H9 (cell line): ENCODE results near the gene RHOA. TPM values are rescaled to one million over a fixed set of nuclear protein-coding genes. Genes with fewer than 3 reads are reported as not detected.
"Not testable (repeated sequence)": the region's sequence is repeated elsewhere in the genome, so short reads cannot be mapped to it uniquely, and the experiment has no call there.

Experiments used
- DNase-seq: peaks from one replicate; pipeline ENCODE4 v3.0.0-alpha.2; 2017
- H2AFZ ChIP-seq: one replicate; pipeline ENCODE4 v1.6.1; 2013; ENCODE audit warnings: mild to moderate bottlenecking, low read length, control low read depth, moderate library complexity
- H2AK5ac ChIP-seq: 2 replicates; pipeline ENCODE4 v1.6.1; 2013; ENCODE audit warnings: low read length, control low read depth, mixed read lengths; ENCODE audit not compliant: insufficient read length
- H2BK120ac ChIP-seq: one replicate; pipeline ENCODE4 v1.6.1; 2013; ENCODE audit warnings: low read depth, mild to moderate bottlenecking, low read length, control low read depth, inconsistent platforms; ENCODE audit not compliant: poor library complexity, severe bottlenecking
- H2BK12ac ChIP-seq: 2 replicates; pipeline ENCODE4 v1.6.1; 2013; ENCODE audit warnings: low read length, control low read depth, mixed read lengths, low read depth; ENCODE audit not compliant: insufficient read length
- H2BK15ac ChIP-seq: 2 replicates; pipeline ENCODE4 v1.6.1; 2013; ENCODE audit warnings: low read depth, low read length, control low read depth
- H2BK20ac ChIP-seq: one replicate; pipeline ENCODE4 v1.6.1; 2013; ENCODE audit warnings: low read depth, mild to moderate bottlenecking, low read length, control low read depth, inconsistent platforms; ENCODE audit not compliant: poor library complexity, severe bottlenecking
- H2BK5ac ChIP-seq: 2 replicates; pipeline ENCODE4 v1.6.1; 2013; ENCODE audit warnings: low read length, control low read depth, mixed read lengths; ENCODE audit not compliant: insufficient read length
- H3K14ac ChIP-seq: 2 replicates; pipeline ENCODE4 v1.6.1; 2013; ENCODE audit warnings: low read length, control low read depth; ENCODE audit not compliant: insufficient read depth
- H3K18ac ChIP-seq: 2 replicates; pipeline ENCODE4 v1.6.1; 2013; ENCODE audit warnings: low read depth, mild to moderate bottlenecking, mixed read lengths, low read length, control low read depth; ENCODE audit not compliant: insufficient read length
- H3K23ac ChIP-seq: 2 replicates; pipeline ENCODE4 v1.6.1; 2013; ENCODE audit warnings: low read length, control low read depth, mixed read lengths, low read depth; ENCODE audit not compliant: insufficient read length
- H3K23me2 ChIP-seq: 2 replicates; pipeline ENCODE4 v1.6.1; 2013; ENCODE audit warnings: low read depth, mild to moderate bottlenecking, mixed read lengths, low read length, control low read depth; ENCODE audit not compliant: insufficient read length, poor library complexity, severe bottlenecking
- H3K27ac ChIP-seq: 2 replicates; pipeline ENCODE4 v1.5.1; 2013; ENCODE audit warnings: low read length, control low read depth, mixed read lengths, low read depth; ENCODE audit not compliant: insufficient read length
- H3K27me3 ChIP-seq: 2 replicates; pipeline ENCODE4 v1.6.1; 2013; ENCODE audit warnings: low read length, control low read depth, inconsistent platforms; ENCODE audit not compliant: insufficient read depth
- H3K4ac ChIP-seq: 2 replicates; pipeline ENCODE4 v1.6.1; 2013; ENCODE audit warnings: low read depth, mild to moderate bottlenecking, control low read depth, inconsistent platforms, low read length, moderate library complexity
- H3K4me1 ChIP-seq: 2 replicates; pipeline ENCODE4 v1.6.1; 2013; ENCODE audit warnings: low read length, control low read depth, inconsistent platforms; ENCODE audit not compliant: insufficient read depth
- H3K4me2 ChIP-seq: 2 replicates; pipeline ENCODE4 v1.6.1; 2013; ENCODE audit warnings: low read length, control low read depth, mixed read lengths; ENCODE audit not compliant: insufficient read length, insufficient read depth
- H3K56ac ChIP-seq: 2 replicates; pipeline ENCODE4 v1.6.1; 2013; ENCODE audit warnings: low read depth, mild to moderate bottlenecking, mixed read lengths, low read length, control low read depth; ENCODE audit not compliant: insufficient read length
- H3K79me1 ChIP-seq: 2 replicates; pipeline ENCODE4 v1.6.1; 2013; ENCODE audit warnings: low read depth, mild to moderate bottlenecking, moderate library complexity, low read length, control low read depth, inconsistent platforms; ENCODE audit not compliant: insufficient read depth, poor library complexity, severe bottlenecking
- H3K79me2 ChIP-seq: 2 replicates; pipeline ENCODE4 v1.6.1; 2013; ENCODE audit warnings: low read length, control low read depth, inconsistent platforms; ENCODE audit not compliant: insufficient read depth
- H3K9ac ChIP-seq: 2 replicates; pipeline ENCODE4 v1.6.1; 2013; ENCODE audit warnings: low read length, control low read depth, mixed read lengths; ENCODE audit not compliant: insufficient read length; ENCODE audit errors: extremely low read depth
- H3K9me3 ChIP-seq: one replicate; pipeline ENCODE4 v1.6.1; 2013; ENCODE audit warnings: low read depth, low read length, inconsistent platforms; ENCODE audit not compliant: control insufficient read depth
- H3T11ph ChIP-seq: one replicate; pipeline ENCODE4 v1.6.1; 2013; ENCODE audit warnings: mild to moderate bottlenecking, low read length, control low read depth, inconsistent platforms
- H4K20me1 ChIP-seq: one replicate; pipeline ENCODE4 v1.6.1; 2013; ENCODE audit not compliant: control insufficient read depth, insufficient read length, insufficient read depth
- H4K5ac ChIP-seq: 2 replicates; pipeline ENCODE4 v1.6.1; 2013; ENCODE audit warnings: low read depth, mild to moderate bottlenecking, mixed read lengths, low read length, control low read depth; ENCODE audit not compliant: insufficient read length
- H4K8ac ChIP-seq: replicated peaks from 2 replicates; pipeline ENCODE4 v1.6.1; 2013; ENCODE audit warnings: low read length, control low read depth, mixed read lengths, low read depth; ENCODE audit not compliant: insufficient read length
- H4K91ac ChIP-seq: 2 replicates; pipeline ENCODE4 v1.6.1; 2013; ENCODE audit warnings: low read depth, mild to moderate bottlenecking, moderate library complexity, mixed read lengths, low read length, control low read depth; ENCODE audit not compliant: insufficient read length
- H3K27ac Mint-ChIP-seq, 3 experiments: 2 replicates in 2 of 3; 3 replicates in 1 of 3; pipeline ENCODE4 v1.8.0; 2020 to 2021; ENCODE audit warnings: mixed read lengths in 3 of 3, mild to moderate bottlenecking in 1 of 3, moderate library complexity in 1 of 3
- H3K27me3 Mint-ChIP-seq: 2 replicates; pipeline ENCODE4 v1.8.0; 2021; ENCODE audit warnings: low read depth, mild to moderate bottlenecking, moderate library complexity, mixed read lengths
- H3K36me3 Mint-ChIP-seq, 3 experiments: 2 replicates in 2 of 3; 3 replicates in 1 of 3; pipeline ENCODE4 v1.8.0; 2020 to 2021; ENCODE audit warnings: low read depth in 3 of 3, mixed read lengths in 3 of 3; ENCODE audit not compliant: insufficient read depth in 1 of 3
- H3K4me1 Mint-ChIP-seq, 2 experiments: 2 replicates each; pipeline ENCODE4 v1.8.0; 2020; ENCODE audit warnings: mixed read lengths in 2 of 2
- H3K4me3 Mint-ChIP-seq, 2 experiments: 2 replicates in 1 of 2; 3 replicates in 1 of 2; pipeline ENCODE4 v1.8.0; 2020 to 2021; ENCODE audit warnings: mild to moderate bottlenecking in 2 of 2, mixed read lengths in 2 of 2, moderate library complexity in 1 of 2
- H3K9me3 Mint-ChIP-seq, 2 experiments: 2 replicates in 1 of 2; 3 replicates in 1 of 2; pipeline ENCODE4 v1.8.0; 2020; ENCODE audit warnings: mild to moderate bottlenecking in 2 of 2, mixed read lengths in 2 of 2, moderate library complexity in 1 of 2
- CTCF ChIP-seq: fragments of 200-600 bp; sonication (generic); conservative IDR thresholded peaks from 3 replicates; pipeline ENCODE4 v1.8.0; 2021; ENCODE audit warnings: antibody characterized with exemption, mild to moderate bottlenecking
- WGBS: extraction: QIAGEN DNeasy Blood & Tissue Kit; methylation state at CpG from one replicate; pipeline ENCODE4 v1.1.7; 2013; ENCODE audit warnings: missing lambda C conversion rate, low lambda C conversion rate, mixed read lengths; ENCODE audit not compliant: insufficient read length; ENCODE audit errors: extremely low coverage; 5-methylcytosine and 5-hydroxymethylcytosine counted together
- total RNA-seq: library from RNA; stranded (reverse); gene quantifications from 2 replicates; pipeline ENCODE4 v1.2.1, GENCODE V29; 2021

RHOA gene
- total RNA-seq, 1 experiment from 2014 or later, result 403 TPM

GRCh38 chr3:49397470-49397869, 14.3 kb downstream of the RHOA start:
- Histone ChIP-seq H2BK120ac (no peak overlapping the region), H3T11ph (no peak overlapping the region), H3K9ac (no peak overlapping the region), H3K18ac (no peak overlapping the region), H2AFZ (no peak overlapping the region), H4K91ac (no peak overlapping the region), H2BK12ac (no peak overlapping the region), H3K23me2 (no peaks in the 10 kb centered on the region), H2AK5ac (no peak overlapping the region), H3K14ac (no peak overlapping the region), H3K9me3 (no peaks in the 10 kb centered on the region), H2BK5ac (no peak overlapping the region), H4K8ac (no peak overlapping the region), H3K4ac (no peak overlapping the region), H3K79me2 (peaks cover 46% of the 10 kb centered on the region), H3K79me1 (peaks cover 17% of the 10 kb centered on the region), H2BK15ac (no peak overlapping the region), H4K5ac (no peak overlapping the region), H3K4me2 (no peak overlapping the region), H3K27ac (no peak overlapping the region), H3K4me1 (peaks cover 3% of the 10 kb centered on the region; the same call in 1 of the 2 replicates), H2BK20ac (no peak overlapping the region), H4K20me1 (no peaks in the 10 kb centered on the region), H3K27me3 (no peaks in the 10 kb centered on the region), H3K56ac (no peak overlapping the region), H3K23ac (no peak overlapping the region)
- Mint-ChIP-seq H3K4me1 (peaks cover 15 to 16% of the 10 kb centered on the region in 2 experiments), H3K27ac (peak overlapping the region in 2 of 3 experiments; percentile 0 to 43; a peak in 3 of 7 replicates), H3K9me3 (no peaks in the 10 kb centered on the region; a peak in 1 of 5 replicates), H3K36me3 (peaks cover 26 to 42% (median 34%) of the 10 kb centered on the region in 3 experiments; a peak in 6 of 7 replicates), H3K27me3 (no peaks in the 10 kb centered on the region), H3K4me3 (no peak overlapping the region)
- no CpG with 5 or more reads among the region's 4 CpGs for WGBS
- no peak for DNase-seq
- no peak for TF ChIP-seq CTCF

GRCh38 chr3:49391310-49391709, 20.5 kb downstream of the RHOA start:
- not testable (repeated sequence) for H3K14ac ChIP-seq, H3K27ac Mint-ChIP-seq, H2BK5ac ChIP-seq, H3K9me3 ChIP-seq, H3K4me2 ChIP-seq, H3K27me3 ChIP-seq, H2BK12ac ChIP-seq, H3K27me3 Mint-ChIP-seq, H4K20me1 ChIP-seq, H3K4me1 Mint-ChIP-seq, H3K23me2 ChIP-seq, H3T11ph ChIP-seq, H3K4ac ChIP-seq, DNase-seq, H3K9ac ChIP-seq, H3K4me3 Mint-ChIP-seq, H2BK120ac ChIP-seq, H3K18ac ChIP-seq, H4K91ac ChIP-seq, H4K5ac ChIP-seq, H3K4me1 ChIP-seq, H3K27ac ChIP-seq, H3K23ac ChIP-seq, H3K79me1 ChIP-seq, H2AFZ ChIP-seq, H3K56ac ChIP-seq, H3K9me3 Mint-ChIP-seq, H2BK20ac ChIP-seq, H2AK5ac ChIP-seq, H4K8ac ChIP-seq, H2BK15ac ChIP-seq
- WGBS, result no CpG with 5 or more reads among the region's 10 CpGs
- peaks cover 18 to 37% (median 28%) of the 10 kb centered on the region in 3 experiments; a peak in 6 of 7 replicates for H3K36me3 Mint-ChIP-seq
- H3K79me2 ChIP-seq, result peaks cover 50% of the 10 kb centered on the region; the same call in 1 of the 2 replicates
